HepG2 (cell line): ENCODE results near the gene ATAD3C. TPM values are rescaled to one million over a fixed set of nuclear protein-coding genes. Genes with fewer than 3 reads are reported as not detected.

Experiments used
- ATAC-seq: fragments of 200-7000 bp; cut with Tn5 transposase; 3 replicates; pipeline ENCODE4 v1.9.1; 2020; ENCODE audit warnings: mild to moderate bottlenecking, moderate library complexity
- BruUV-seq: library from RNA; stranded (reverse); fragments of 400-500 nt; replicated peaks from 2 replicates; lab custom pipeline; 2021; lab: Mats Ljungman, UMichigan
- CTCF ChIA-PET: fragments of 300-600 bp; formaldehyde crosslinking; extraction: SDS; loops from one replicate; lab custom pipeline; 2021; ENCODE audit warnings: low total read pairs, inconsistent platforms, low intra/inter-chr PET ratio; lab: Yijun Ruan, JAX
- POLR2A ChIA-PET: fragments of 350-600 bp; sonication (Branson Sonifier 250); formaldehyde crosslinking; loops from one replicate; lab custom pipeline; 2020; ENCODE audit warnings: antibody characterized with exemption, inconsistent platforms; lab: Yijun Ruan, JAX
- DNase-seq: peaks from one replicate; pipeline ENCODE4 v3.0.0-alpha.2; 2015; ENCODE audit warnings: low spot score
- FAIRE-seq: peaks from 3 replicates; lab custom pipeline; 2011; peaks lifted over from hg19 to GRCh38; lab: Jason Lieb, UNC
- H2AFZ ChIP-seq: one replicate; pipeline ENCODE4 v1.6.1; 2011; ENCODE audit warnings: low read length, inconsistent platforms
- H3K27ac ChIP-seq: fragments of 300-600 bp; 3 replicates; pipeline ENCODE4 v1.8.0; 2011; ENCODE audit warnings: mixed run types, mild to moderate bottlenecking, mixed read lengths, low read length, inconsistent platforms; ENCODE audit not compliant: insufficient read depth; ENCODE audit errors: extremely low read length
- H3K27me3 ChIP-seq, 2 experiments: fragments of 200-600 bp in 1 of 2; 2 replicates in 1 of 2; 3 replicates in 1 of 2; pipeline versions ENCODE4 v1.6.0 to v1.8.0; 2011; ENCODE audit warnings: low read length in 2 of 2, mild to moderate bottlenecking in 2 of 2, moderate library complexity in 2 of 2, inconsistent platforms in 1 of 2; ENCODE audit not compliant: insufficient read depth in 2 of 2, control insufficient read depth in 1 of 2
- H3K36me3 ChIP-seq, 2 experiments: fragments of 200-600 bp in 1 of 2; replicated peaks in 1 of 2; 2 replicates in 1 of 2; 3 replicates in 1 of 2; pipeline versions ENCODE4 v1.5.1 to v1.8.0; 2011; ENCODE audit warnings: low read length in 2 of 2, inconsistent platforms in 1 of 2; ENCODE audit not compliant: insufficient read depth in 2 of 2, control insufficient read depth in 1 of 2
- H3K4me1 ChIP-seq: 2 replicates; pipeline ENCODE4 v1.5.1; 2012; ENCODE audit warnings: low read length, inconsistent platforms; ENCODE audit not compliant: insufficient read depth
- H3K4me2 ChIP-seq: 2 replicates; pipeline ENCODE4 v1.6.0; 2011; ENCODE audit warnings: low read depth, low read length, inconsistent platforms
- H3K4me3 ChIP-seq, 3 experiments: fragments of 200-600 bp in 1 of 3; sonication (generic), shearing (Covaris generic) in 1 of 3; replicated peaks in 1 of 3; 2 replicates each; pipeline ENCODE4 v1.5.1; 2011 to 2016; ENCODE audit warnings: low read length in 3 of 3, inconsistent platforms in 2 of 3, low read depth in 2 of 3, mild to moderate bottlenecking in 2 of 3, control low read depth in 1 of 3, mixed read lengths in 1 of 3; ENCODE audit not compliant: insufficient read depth in 1 of 3
- H3K79me2 ChIP-seq: one replicate; pipeline ENCODE4 v1.6.1; 2011; ENCODE audit warnings: low read length, inconsistent platforms; ENCODE audit not compliant: insufficient read depth
- H3K9ac ChIP-seq: 2 replicates; pipeline ENCODE4 v1.6.0; 2011; ENCODE audit warnings: mild to moderate bottlenecking, low read depth, low read length, inconsistent platforms; ENCODE audit not compliant: insufficient read depth
- H3K9me3 ChIP-seq: 2 replicates; pipeline ENCODE4 v1.5.1; 2012; ENCODE audit warnings: mild to moderate bottlenecking, low read length
- H4K20me1 ChIP-seq: 2 replicates; pipeline ENCODE4 v1.6.0; 2011; ENCODE audit warnings: inconsistent platforms, mild to moderate bottlenecking, low read length, moderate library complexity; ENCODE audit not compliant: insufficient read depth
- CC2D1A ChIP-seq: sonication (generic); formaldehyde crosslinking; IDR thresholded peaks from 2 replicates; pipeline ENCODE4 v1.8.1; 2023; ENCODE audit warnings: mild to moderate bottlenecking, missing genetic modification reagents
- ELF4 ChIP-seq: sonication (generic); formaldehyde crosslinking; IDR thresholded peaks from 2 replicates; pipeline ENCODE4 v1.5.0; 2020; ENCODE audit warnings: missing genetic modification reagents, mild to moderate bottlenecking, moderate library complexity, borderline replicate concordance
- EP300 ChIP-seq, 3 experiments: sonication (generic) in 1 of 3; formaldehyde crosslinking in 1 of 3; IDR thresholded peaks; 2 replicates each; pipeline versions ENCODE4 v1.5.1 to v1.6.1; 2011 to 2020; ENCODE audit warnings: low read depth in 2 of 3, low read length in 2 of 3, borderline replicate concordance in 1 of 3, improper control_type of control experiment in 1 of 3, mild to moderate bottlenecking in 1 of 3, missing genetic modification reagents in 1 of 3, moderate library complexity in 1 of 3
- FLYWCH1 ChIP-seq: sonication (generic); formaldehyde crosslinking; IDR thresholded peaks from 2 replicates; pipeline ENCODE4 v1.8.1; 2023; ENCODE audit warnings: mild to moderate bottlenecking, missing genetic modification reagents
- GRHL1 ChIP-seq: sonication (generic); formaldehyde crosslinking; conservative IDR thresholded peaks from 2 replicates; pipeline ENCODE4 v1.8.0; 2022; ENCODE audit warnings: missing genetic modification reagents
- MAFG ChIP-seq: sonication (generic); formaldehyde crosslinking; IDR thresholded peaks from 2 replicates; pipeline ENCODE4 v1.5.1; 2020; ENCODE audit warnings: mild to moderate bottlenecking, missing genetic modification reagents
- MXD1 ChIP-seq: sonication (generic); formaldehyde crosslinking; IDR thresholded peaks from 2 replicates; pipeline ENCODE4 v1.4.0; 2020; ENCODE audit warnings: mild to moderate bottlenecking, missing genetic modification reagents
- NPAS2 ChIP-seq: sonication (generic); formaldehyde crosslinking; IDR thresholded peaks from 2 replicates; pipeline ENCODE4 v1.8.0; 2022; ENCODE audit warnings: mild to moderate bottlenecking, missing genetic modification reagents, borderline replicate concordance
- POLR2A ChIP-seq, 2 experiments: IDR thresholded peaks; 2 replicates each; pipeline ENCODE4 v1.6.1; 2011; ENCODE audit warnings: low read depth in 2 of 2, low read length in 2 of 2, mild to moderate bottlenecking in 1 of 2, moderate library complexity in 1 of 2; ENCODE audit not compliant: insufficient read depth in 1 of 2
- SOX6 ChIP-seq, 2 experiments: fragments of 450-650 bp in 1 of 2; sonication (generic) in 1 of 2; formaldehyde crosslinking in 1 of 2; IDR thresholded peaks; 2 replicates each; pipeline versions ENCODE4 v1.4.0 to v1.6.1; 2017 to 2020; ENCODE audit warnings: antibody characterized with exemption in 1 of 2, mild to moderate bottlenecking in 1 of 2, missing genetic modification reagents in 1 of 2
- ZBTB33 ChIP-seq: sonication (generic); formaldehyde crosslinking; IDR thresholded peaks from 2 replicates; pipeline ENCODE4 v1.4.0; 2020; ENCODE audit warnings: missing genetic modification reagents
- ZNF121 ChIP-seq: sonication (generic); formaldehyde crosslinking; IDR thresholded peaks from 2 replicates; pipeline ENCODE4 v1.5.0; 2020; ENCODE audit warnings: mild to moderate bottlenecking, missing genetic modification reagents
- ZNF260 ChIP-seq: sonication (generic); formaldehyde crosslinking; IDR thresholded peaks from 2 replicates; pipeline ENCODE4 v1.4.0; 2020; ENCODE audit warnings: missing genetic modification reagents, low read depth, mild to moderate bottlenecking, borderline replicate concordance
- ZNF329 ChIP-seq: sonication (generic); formaldehyde crosslinking; IDR thresholded peaks from 2 replicates; pipeline ENCODE4 v1.9.0; 2021; ENCODE audit warnings: low read depth, mild to moderate bottlenecking, missing genetic modification reagents
- ZNF552 ChIP-seq: sonication (generic); formaldehyde crosslinking; IDR thresholded peaks from 2 replicates; pipeline ENCODE4 v1.9.0; 2022; ENCODE audit warnings: missing genetic modification reagents, mild to moderate bottlenecking, borderline replicate concordance
- ZNF670 ChIP-seq: sonication (generic); formaldehyde crosslinking; IDR thresholded peaks from 2 replicates; pipeline ENCODE4 v1.8.0; 2022; ENCODE audit warnings: mild to moderate bottlenecking, missing genetic modification reagents, borderline replicate concordance
- WGBS: methylation state at CpG from one replicate; pipeline ENCODE4 v1.1.6; 2017; ENCODE audit warnings: low lambda C conversion rate; 5-methylcytosine and 5-hydroxymethylcytosine counted together
- in situ Hi-C: cut with HindIII; loops from 2 replicates; pipeline ENCODE4 v1.10.0; 2017; ENCODE audit warnings: low pct_unique_long_range_greater_than_20kb; ENCODE audit not compliant: extremely low pct_ligation_motif_present
- intact Hi-C: fragments of 100-400 bp; cut with micrococcal nuclease; formaldehyde crosslinking; loops from one replicate; pipeline ENCODE4 v1.10.0; 2022; ENCODE audit not compliant: unreplicated experiment
- polyA plus RNA-seq, 8 experiments: library from polyadenylated mRNA; depleted of rRNA in 3 of 8; stranded (reverse) in 7 of 8; unstranded in 1 of 8; fragments of >200 nt; fragmentation: Illumina TruSeq in 4 of 8; extraction: Trizol in 4 of 8; gene quantifications; 2 replicates each; pipeline versions ENCODE4 v1.2.1 to v1.2.3, GENCODE V29; 2011 to 2016; ENCODE audit warnings: low read depth in 4 of 8, missing spikeins in 1 of 8, mixed read lengths in 1 of 8; ENCODE audit not compliant: insufficient read depth in 1 of 8
- total RNA-seq, 5 experiments: library from RNA; depleted of rRNA; stranded (reverse); fragments of >200 nt; fragmentation: Illumina TruSeq; extraction: Trizol; gene quantifications; 2 replicates each; pipeline ENCODE4 v1.2.3, GENCODE V29; 2016; ENCODE audit warnings: low read depth in 1 of 5

Gene ATAD3C
- total and polyA plus RNA-seq, 2 of the 13 experiments (the other 11 are each of a cell fraction or from before 2014, with no cell fraction given): 2.4 to 3.2 TPM

GRCh38 chr1:1510912-1511532 is 61.5 kb downstream of the ATAD3C start (continued):
- no peak for TF ChIP-seq ELF4 (CRISPR knock-in tag)

- intact Hi-C loops (no loop called here), in situ Hi-C loops (no loop called here)
- no peaks in the 10 kb centered on the region for H4K20me1 ChIP-seq
- peak within 1 kb of the TSS; percentile 99 for H3K4me2 ChIP-seq
- H2AFZ ChIP-seq: no peak within 1 kb of the TSS
- peaks cover 14% of the 10 kb centered on the region for H3K79me2 ChIP-seq
- no peaks in the 10 kb centered on the region for H3K27me3 ChIP-seq
- peak within 1 kb of the TSS; percentile 90 for H3K27ac ChIP-seq
- peak; percentile 93 for DNase-seq
- peak; percentile 82 for ATAC-seq
- CTCF ChIA-PET: no interaction called here
- H3K4me1 ChIP-seq: peaks cover 12% of the 10 kb centered on the region
- peak within 1 kb of the TSS; percentile 79 to 91 (median 79) for H3K4me3 ChIP-seq
- WGBS: no CpG with 5 or more reads among the region's 99 CpGs
- FAIRE-seq: peak; percentile 85
- H3K9me3 ChIP-seq: no peaks in the 10 kb centered on the region
- no TSS peak for BruUV-seq
- H3K9ac ChIP-seq: peak within 1 kb of the TSS; percentile 88
- H3K36me3 ChIP-seq: peaks cover 0 to 6% of the 10 kb centered on the region in 2 experiments; a peak in 1 of 5 replicates
- POLR2A ChIA-PET: interaction anchor here (0.6 to 1.0 kb wide), 6 partner anchors 12 to 111 kb away, joined by 3 to 4 read pairs (median 3); partner anchors contain the start of genes ANKRD65 and MRPL20
- TF ChIP-seq ZNF552 (CRISPR knock-in tag) (0 out of 2 replicates have a peak, but pooled peaks have one; percentile 17), EP300 (IDR thresholded peaks at IDR 0.05; ENCODE audit: low read depth in 2 of 2, low read length in 2 of 2) (no peak), EP300 (CRISPR knock-in tag; IDR thresholded peaks at IDR 0.05; ENCODE audit: borderline replicate concordance) (peak; percentile 63), ZBTB33 (CRISPR knock-in tag) (peak; percentile 74), ZNF670 (peak; percentile 82; the same call in 1 of the 2 replicates), SOX6 (IDR thresholded peaks at IDR 0.05) (no peak), SOX6 (CRISPR knock-in tag; IDR thresholded peaks at IDR 0.05) (peak; percentile 67), ZNF121 (no peak), MAFG (CRISPR knock-in tag) (no peak), FLYWCH1 (CRISPR knock-in tag) (no peak), CC2D1A (CRISPR knock-in tag) (no peak), GRHL1 (CRISPR knock-in tag) (no peak), NPAS2 (CRISPR knock-in tag) (no peak), MXD1 (CRISPR knock-in tag) (peak; percentile 95), POLR2A (IDR thresholded peaks at IDR 0.05; ENCODE audit: insufficient read depth in 1 of 2, low read depth in 2 of 2, low read length in 2 of 2) (peak; percentile 63 to 78), ZNF329 (CRISPR knock-in tag) (no peak), ZNF260 (CRISPR knock-in tag) (no peak)
Observed at GRCh38 chr1:1511533-1512285, 62.2 kb downstream of the ATAD3C start, which contains the start of gene ATAD3A. TSS of gene ATAD3A (plus strand) at chr1:1512162. CDS start at chr1:1512269, 107 bp downstream.
